ENCODE measurements around the gene CCND2.
"Not testable (repeated sequence)": the region's sequence is repeated elsewhere in the genome, so short reads cannot be mapped to it uniquely, and the experiment has no call there.

CCND2 gene

GRCh38 chr12:4239746-4240145 is 33.8 kb upstream of the CCND2 start:
- no peak for DNase-seq (ENCODE audit: low spot score)
- no peak for TF ChIP-seq CTCF (IDR thresholded peaks at IDR 0.05; ENCODE audit: extremely low read depth, missing control alignments)

- TF ChIP-seq CTCF (IDR thresholded peaks at IDR 0.05; ENCODE audit: extremely low read depth, missing control alignments) = no peak
- no peak for DNase-seq (ENCODE audit: low spot score)
These were observed 33.3 kb upstream of the CCND2 start for GRCh38 chr12:4240161-4240783.

GRCh38 chr12:4240981-4241380 is 32.6 kb upstream of the CCND2 start:
- TF ChIP-seq CTCF (IDR thresholded peaks at IDR 0.05; ENCODE audit: extremely low read depth, missing control alignments) = no peak
- DNase-seq (ENCODE audit: low spot score) = no peak

GRCh38 chr12:4241592-4241991 is 32.0 kb upstream of the CCND2 start:
- no peak for TF ChIP-seq CTCF (IDR thresholded peaks at IDR 0.05; ENCODE audit: extremely low read depth, missing control alignments)
- no peak for DNase-seq (ENCODE audit: low spot score)

GRCh38 chr12:4242595-4242994 is 31.0 kb upstream of the CCND2 start:
- TF ChIP-seq CTCF (IDR thresholded peaks at IDR 0.05; ENCODE audit: extremely low read depth, missing control alignments) = no peak

GRCh38 chr12:4243091-4243490 is 30.5 kb upstream of the CCND2 start:
- no peak for DNase-seq (ENCODE audit: low spot score)

More at GRCh38 chr12:4242595-4242994, 31.0 kb upstream of the CCND2 start:
- no peak for DNase-seq (ENCODE audit: low spot score)

GRCh38 chr12:4243491-4244100 is 30.0 kb upstream of the CCND2 start:
- DNase-seq (ENCODE audit: low spot score) = not testable (repeated sequence)

More at GRCh38 chr12:4243091-4243490, 30.5 kb upstream of the CCND2 start:
- no peak for TF ChIP-seq CTCF (IDR thresholded peaks at IDR 0.05; ENCODE audit: extremely low read depth, missing control alignments)

- no peak for DNase-seq (ENCODE audit: low spot score)
- no peak for TF ChIP-seq CTCF (IDR thresholded peaks at IDR 0.05; ENCODE audit: extremely low read depth, missing control alignments)
These were observed 28.7 kb upstream of the CCND2 start for GRCh38 chr12:4244868-4245267.

Measured in GM20000 (cell line).